Posterior cingulate gyrus (tissue), 11 donors: ENCODE data around the gene PEMT.

ENCODE experiments used
- DNase-seq, 10 donors: peaks; one replicate each; pipeline versions ENCODE4 v3.0.0 to v3.0.0-alpha.2; 2020 to 2021; ENCODE audit warnings: mixed read lengths in 3 of 10
- intact Hi-C: fragments of 100-400 bp; cut with DNase I; formaldehyde crosslinking; loops from one replicate; pipeline ENCODE4 v1.15.1; 2023

The PEMT gene

GRCh38 chr17:17557796-17558195 is 33.7 kb downstream of the PEMT start:
- DNase-seq: peak in 4 of 10 donors; percentile 32 to 87 (median 32)
- intact Hi-C loops: no loop called here

- intact Hi-C loops: no loop called here
- no peak for DNase-seq
Observed at GRCh38 chr17:17556671-17557070, 34.8 kb downstream of the PEMT start.

GRCh38 chr17:17555906-17556305 is 35.6 kb downstream of the PEMT start:
- intact Hi-C loops: no loop called here
- no peak for DNase-seq

GRCh38 chr17:17555151-17555550 is 36.4 kb downstream of the PEMT start:
- intact Hi-C loops: no loop called here
- DNase-seq: no peak

GRCh38 chr17:17554266-17554665 is 37.2 kb downstream of the PEMT start:
- no peak for DNase-seq
- intact Hi-C loops: no loop called here

GRCh38 chr17:17553217-17554195 is 38.0 kb downstream of the PEMT start:
- DNase-seq: peak in 1 of 10 donors; percentile 76
- intact Hi-C loops: no loop called here

- DNase-seq: no peak
- intact Hi-C loops: no loop called here
Observed at GRCh38 chr17:17552351-17553216, 38.9 kb downstream of the PEMT start.

GRCh38 chr17:17551361-17551760 is 40.1 kb downstream of the PEMT start:
- DNase-seq: no peak
- intact Hi-C loops: no loop called here

GRCh38 chr17:17549732-17550366 is 41.7 kb downstream of the PEMT start:
- intact Hi-C loops: no loop called here
- DNase-seq: peak in 5 of 10 donors; percentile 25 to 83 (median 31)

GRCh38 chr17:17548044-17548443 is 43.5 kb downstream of the PEMT start:
- no peak for DNase-seq
- intact Hi-C loops: no loop called here

- DNase-seq: no peak
- intact Hi-C loops: no loop called here
Observed at GRCh38 chr17:17547210-17547764, 44.2 kb downstream of the PEMT start.

GRCh38 chr17:17546399-17547185 is 44.9 kb downstream of the PEMT start:
- DNase-seq: no peak
- intact Hi-C loops: no loop called here

- intact Hi-C loops: no loop called here
- DNase-seq: no peak
Observed at GRCh38 chr17:17545984-17546383, 45.5 kb downstream of the PEMT start.

GRCh38 chr17:17545031-17545820 is 46.3 kb downstream of the PEMT start:
- DNase-seq: peak in 5 of 10 donors; percentile 29 to 93 (median 66)
- intact Hi-C loops: no loop called here

GRCh38 chr17:17542906-17543635 is 48.4 kb downstream of the PEMT start:
- intact Hi-C loops: no loop called here
- no peak for DNase-seq

GRCh38 chr17:17541640-17542001 is 49.9 kb downstream of the PEMT start:
- no peak for DNase-seq
- intact Hi-C loops: no loop called here

GRCh38 chr17:17540935-17541639 is 50.4 kb downstream of the PEMT start:
- DNase-seq: no peak
- intact Hi-C loops: no loop called here
